ENCODE results near the gene MARCHF3. TPM values are rescaled to one million over a fixed set of nuclear protein-coding genes. Genes with fewer than 3 reads are reported as not detected.

The MARCHF3 gene
- total RNA-seq, 1 donor from 2014 or later, result 16.5 TPM

DNA sequence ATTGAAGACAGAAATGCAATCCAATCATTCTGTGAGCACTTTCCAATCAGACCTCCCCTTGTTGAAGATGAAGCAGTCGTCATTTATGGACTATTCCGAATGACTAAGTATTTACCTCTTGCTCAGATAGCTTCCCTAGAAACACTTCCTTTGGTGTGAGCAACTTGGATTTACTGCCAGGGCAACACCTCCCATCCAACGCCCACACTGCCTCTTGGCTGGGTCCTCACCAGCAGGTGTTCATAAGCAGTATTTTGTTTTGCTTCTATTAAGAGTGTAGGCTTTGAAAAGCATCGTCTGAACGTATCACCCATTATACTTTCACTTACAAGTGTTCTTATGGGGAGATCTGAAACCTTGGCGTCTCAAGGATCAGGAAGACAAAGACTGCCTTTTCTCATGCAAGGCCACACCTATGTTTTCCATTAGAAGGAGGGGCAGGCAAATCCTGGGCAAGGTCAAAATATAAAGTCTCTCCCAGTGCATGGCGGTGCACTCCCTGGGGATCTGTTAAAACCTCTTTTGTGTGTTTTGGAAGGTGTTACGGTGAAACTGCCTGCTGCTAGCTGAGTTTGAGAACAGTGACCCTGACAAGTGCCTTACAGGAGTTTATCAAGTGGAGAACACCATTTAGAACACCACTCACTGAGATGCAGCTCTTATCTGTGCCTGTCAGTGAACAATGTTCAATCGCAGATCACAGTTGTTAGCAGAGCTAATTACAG, 10.6 kb upstream of the MARCHF3 start:
- Histone ChIP-seq H3K9ac (ENCODE audit: low read length) (no peak overlapping the region), H3K79me2 (ENCODE audit: insufficient read depth, low read length) (no peaks in the 10 kb centered on the region), H3K4me3 (ENCODE audit: insufficient read depth, low read depth, low read length) (no peak overlapping the region), H3K4me1 (ENCODE audit: insufficient read depth, low read length) (peaks cover 16% of the 10 kb centered on the region), H3K27ac (ENCODE audit: low read depth, low read length) (no peak overlapping the region), H3K9me3 (ENCODE audit: insufficient read depth, low read depth, low read length) (no peaks in the 10 kb centered on the region), H3K36me3 (ENCODE audit: insufficient read depth, low read length) (no peaks in the 10 kb centered on the region), H4K20me1 (ENCODE audit: insufficient read depth, low read length) (no peaks in the 10 kb centered on the region), H2AFZ (ENCODE audit: low read depth, low read length) (no peak overlapping the region), H3K27me3 (ENCODE audit: insufficient read depth, low read length) (no peaks in the 10 kb centered on the region), H3K4me2 (ENCODE audit: low read length) (peak overlapping the region; percentile 53)
- Mint-ChIP-seq H3K27me3 (ENCODE audit: low read depth, unreplicated experiment) (peaks cover 8% of the 10 kb centered on the region), H3K4me1 (ENCODE audit: low read depth, unreplicated experiment) (peaks cover 12% of the 10 kb centered on the region), H3K9me3 (ENCODE audit: unreplicated experiment) (peaks cover 2% of the 10 kb centered on the region), H3K27ac (ENCODE audit: unreplicated experiment) (no peak overlapping the region), H3K36me3 (ENCODE audit: low read depth, unreplicated experiment) (no peaks in the 10 kb centered on the region), H3K4me3 (ENCODE audit: unreplicated experiment) (no peak overlapping the region)
- DNase-seq (ENCODE audit: low read depth) (peak; percentile 75), FAIRE-seq (no peak)
- TF ChIP-seq, protein P1, sequence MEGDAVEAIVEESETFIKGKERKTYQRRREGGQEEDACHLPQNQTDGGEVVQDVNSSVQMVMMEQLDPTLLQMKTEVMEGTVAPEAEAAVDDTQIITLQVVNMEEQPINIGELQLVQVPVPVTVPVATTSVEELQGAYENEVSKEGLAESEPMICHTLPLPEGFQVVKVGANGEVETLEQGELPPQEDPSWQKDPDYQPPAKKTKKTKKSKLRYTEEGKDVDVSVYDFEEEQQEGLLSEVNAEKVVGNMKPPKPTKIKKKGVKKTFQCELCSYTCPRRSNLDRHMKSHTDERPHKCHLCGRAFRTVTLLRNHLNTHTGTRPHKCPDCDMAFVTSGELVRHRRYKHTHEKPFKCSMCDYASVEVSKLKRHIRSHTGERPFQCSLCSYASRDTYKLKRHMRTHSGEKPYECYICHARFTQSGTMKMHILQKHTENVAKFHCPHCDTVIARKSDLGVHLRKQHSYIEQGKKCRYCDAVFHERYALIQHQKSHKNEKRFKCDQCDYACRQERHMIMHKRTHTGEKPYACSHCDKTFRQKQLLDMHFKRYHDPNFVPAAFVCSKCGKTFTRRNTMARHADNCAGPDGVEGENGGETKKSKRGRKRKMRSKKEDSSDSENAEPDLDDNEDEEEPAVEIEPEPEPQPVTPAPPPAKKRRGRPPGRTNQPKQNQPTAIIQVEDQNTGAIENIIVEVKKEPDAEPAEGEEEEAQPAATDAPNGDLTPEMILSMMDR (IDR thresholded peaks at IDR 0.05; ENCODE audit: insufficient read depth, low read depth, low read length), result no peak
- TF ChIP-seq EZH2 (IDR thresholded peaks at IDR 0.05; ENCODE audit: insufficient read depth, low read length), result no peak

DNA sequence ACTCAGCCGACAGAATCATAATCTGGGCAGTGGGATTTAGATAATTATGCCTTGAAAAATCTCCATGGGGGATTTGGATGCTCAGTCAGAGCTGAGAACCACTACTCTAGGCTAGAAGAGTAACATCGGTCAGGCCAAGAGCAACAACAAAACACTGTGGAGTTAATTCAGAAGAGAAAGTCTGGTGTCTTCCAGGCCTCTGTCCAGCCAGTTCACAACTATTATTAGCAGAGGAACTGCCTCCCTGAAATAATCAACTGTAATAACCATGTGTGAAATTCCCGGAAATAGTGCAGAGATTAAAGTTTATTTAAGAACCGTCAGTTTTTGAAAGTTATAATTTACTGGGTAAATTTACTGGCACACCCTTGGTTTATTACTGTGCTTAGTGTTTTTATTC, 8.2 kb upstream of the MARCHF3 start:
- no peak overlapping the region for H3K27ac ChIP-seq (ENCODE audit: low read depth, low read length)
- no peak overlapping the region for H3K4me3 ChIP-seq (ENCODE audit: insufficient read depth, low read depth, low read length)
- H3K27me3 ChIP-seq (ENCODE audit: insufficient read depth, low read length), result no peaks in the 10 kb centered on the region
- no peaks in the 10 kb centered on the region for H3K36me3 ChIP-seq (ENCODE audit: insufficient read depth, low read length)
- H3K4me1 ChIP-seq (ENCODE audit: insufficient read depth, low read length), result peaks cover 16% of the 10 kb centered on the region
- no peaks in the 10 kb centered on the region for H4K20me1 ChIP-seq (ENCODE audit: insufficient read depth, low read length)
- Mint-ChIP-seq H3K27me3 (ENCODE audit: low read depth, unreplicated experiment) (peaks cover 21% of the 10 kb centered on the region), H3K36me3 (ENCODE audit: low read depth, unreplicated experiment) (no peaks in the 10 kb centered on the region), H3K4me1 (ENCODE audit: low read depth, unreplicated experiment) (peaks cover 12% of the 10 kb centered on the region), H3K4me3 (ENCODE audit: unreplicated experiment) (no peak overlapping the region), H3K27ac (ENCODE audit: unreplicated experiment) (no peak overlapping the region), H3K9me3 (ENCODE audit: unreplicated experiment) (peaks cover 4% of the 10 kb centered on the region)
- H2AFZ ChIP-seq (ENCODE audit: low read depth, low read length), result no peak overlapping the region
- no peaks in the 10 kb centered on the region for H3K79me2 ChIP-seq (ENCODE audit: insufficient read depth, low read length)
- no peaks in the 10 kb centered on the region for H3K9me3 ChIP-seq (ENCODE audit: insufficient read depth, low read depth, low read length)
- H3K4me2 ChIP-seq (ENCODE audit: low read length), result no peak overlapping the region
- TF ChIP-seq, protein P1 (IDR thresholded peaks at IDR 0.05; ENCODE audit: insufficient read depth, low read depth, low read length), result no peak
- TF ChIP-seq EZH2 (IDR thresholded peaks at IDR 0.05; ENCODE audit: insufficient read depth, low read length), result no peak
- no peak overlapping the region for H3K9ac ChIP-seq (ENCODE audit: low read length)
- FAIRE-seq, result no peak
- DNase-seq (ENCODE audit: low read depth), result no peak

DNA sequence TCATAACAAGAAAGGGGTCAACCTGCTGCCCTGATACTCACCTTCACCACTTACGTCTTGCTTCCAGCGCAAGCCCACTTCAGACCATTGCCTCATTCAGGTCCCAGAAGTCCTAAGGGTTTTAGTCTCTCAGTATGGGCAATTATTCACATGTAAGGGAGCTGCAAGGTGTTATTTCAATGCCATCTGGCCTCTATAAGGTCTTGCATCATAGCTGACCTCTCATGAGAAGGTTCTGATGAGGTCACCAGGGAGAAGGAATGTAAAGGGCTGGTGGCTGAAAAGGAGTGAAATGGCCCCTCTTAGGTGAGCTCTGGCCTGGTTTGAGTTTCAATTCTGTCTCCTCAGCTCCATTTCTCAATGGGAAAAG, 1.5 kb upstream of the MARCHF3 start:
- peaks cover 4% of the 10 kb centered on the region for H4K20me1 ChIP-seq (ENCODE audit: insufficient read depth, low read length)
- H2AFZ ChIP-seq (ENCODE audit: low read depth, low read length), result peak overlapping the region; percentile 31
- FAIRE-seq, result no peak
- no peaks in the 10 kb centered on the region for H3K36me3 ChIP-seq (ENCODE audit: insufficient read depth, low read length)
- H3K4me1 ChIP-seq (ENCODE audit: insufficient read depth, low read length), result no peaks in the 10 kb centered on the region
- no peak overlapping the region for H3K9ac ChIP-seq (ENCODE audit: low read length)
- Mint-ChIP-seq H3K4me1 (ENCODE audit: low read depth, unreplicated experiment) (peaks cover 10% of the 10 kb centered on the region), H3K27ac (ENCODE audit: unreplicated experiment) (no peak overlapping the region), H3K4me3 (ENCODE audit: unreplicated experiment) (peak overlapping the region; percentile 90), H3K27me3 (ENCODE audit: low read depth, unreplicated experiment) (peaks cover 25% of the 10 kb centered on the region), H3K9me3 (ENCODE audit: unreplicated experiment) (peaks cover 2% of the 10 kb centered on the region), H3K36me3 (ENCODE audit: low read depth, unreplicated experiment) (no peaks in the 10 kb centered on the region)
- no peak for TF ChIP-seq EZH2 (IDR thresholded peaks at IDR 0.05; ENCODE audit: insufficient read depth, low read length)
- TF ChIP-seq, protein P1 (IDR thresholded peaks at IDR 0.05; ENCODE audit: insufficient read depth, low read depth, low read length), result no peak
- H3K27ac ChIP-seq (ENCODE audit: low read depth, low read length), result no peak overlapping the region
- no peaks in the 10 kb centered on the region for H3K9me3 ChIP-seq (ENCODE audit: insufficient read depth, low read depth, low read length)
- H3K4me3 ChIP-seq (ENCODE audit: insufficient read depth, low read depth, low read length), result no peak overlapping the region
- DNase-seq (ENCODE audit: low read depth), result no peak
- H3K4me2 ChIP-seq (ENCODE audit: low read length), result no peak overlapping the region
- no peaks in the 10 kb centered on the region for H3K27me3 ChIP-seq (ENCODE audit: insufficient read depth, low read length)
- no peaks in the 10 kb centered on the region for H3K79me2 ChIP-seq (ENCODE audit: insufficient read depth, low read length)
